Stomach (tissue), 4 donors: ENCODE data around the gene ATAD2B.

Experiments used
- CTCF ChIP-seq, 7 experiments: fragments of 450-650 bp in 4 of 7; fragments of 200-600 bp in 3 of 7; sonication (generic) in 3 of 7; IDR thresholded peaks; one replicate each; pipeline ENCODE4 v1.5.1; 2016 to 2019; ENCODE audit warnings: antibody characterized with exemption in 7 of 7, control low read depth in 2 of 7, mild to moderate bottlenecking in 1 of 7
- EP300 ChIP-seq: sonication (generic); formaldehyde crosslinking; IDR thresholded peaks from one replicate; pipeline ENCODE4 v1.6.1; 2017; ENCODE audit warnings: antibody characterized with exemption
- POLR2A ChIP-seq, 4 donors: fragments of 450-650 bp; IDR thresholded peaks; one replicate each; pipeline ENCODE4 v1.6.1; 2016; ENCODE audit warnings: antibody characterized with exemption in 4 of 4, control low read depth in 2 of 4, mild to moderate bottlenecking in 1 of 4, moderate library complexity in 1 of 4
- POLR2AphosphoS5 ChIP-seq, 3 donors: sonication (generic); formaldehyde crosslinking; IDR thresholded peaks; one replicate each; pipeline ENCODE4 v1.6.1; 2016; ENCODE audit warnings: antibody characterized with exemption in 3 of 3

- TF ChIP-seq CTCF (IDR thresholded peaks at IDR 0.05) (peak in 5 of 7 experiments; percentile 43 to 90 (median 84)), POLR2A (IDR thresholded peaks at IDR 0.05) (peak in 1 of 4 donors; percentile 50), EP300 (no peak), POLR2AphosphoS5 (IDR thresholded peaks at IDR 0.05) (peak; percentile 66 to 91 (median 91))
Measured at GRCh38 chr2:23926750-23927571, at the start of gene ATAD2B.
